A549 (cell line): Measurements from ENCODE around the gene SACM1L. TPM values are rescaled to one million over a fixed set of nuclear protein-coding genes. Genes with fewer than 3 reads are reported as not detected.
"Not testable (repeated sequence)": the region's sequence is repeated elsewhere in the genome, so short reads cannot be mapped to it uniquely, and the experiment has no call there.

Experiments used
- ATAC-seq, 2 experiments: fragments of 200-7000 bp in 1 of 2; fragments of >200 bp in 1 of 2; cut with Nextera tagmentation in 1 of 2; cut with Tn5 transposase in 1 of 2; 3 replicates each; pipeline versions ENCODE4 v1.8.0 to v1.9.1; 2018 to 2020; ENCODE audit warnings: mild to moderate bottlenecking in 1 of 2, moderate library complexity in 1 of 2
- CTCF ChIA-PET: fragments of 300-600 bp; sonication (Branson Sonifier 250); formaldehyde crosslinking; extraction: SDS; loops from one replicate; lab custom pipeline; 2021; ENCODE audit warnings: antibody characterized with exemption, inconsistent platforms; lab: Yijun Ruan, JAX
- POLR2A ChIA-PET: fragments of 350-600 bp; formaldehyde crosslinking; extraction: SDS; loops from one replicate; lab custom pipeline; 2021; ENCODE audit warnings: antibody characterized with exemption, inconsistent platforms; lab: Yijun Ruan, JAX
- DNase-seq, 2 experiments: peaks; one replicate each; pipeline versions ENCODE4 v3.0.0 to v3.0.0-alpha.2; 2011 to 2016; ENCODE audit warnings: low read depth in 1 of 2, low spot score in 1 of 2
- FAIRE-seq: peaks from 2 replicates; lab custom pipeline; 2011; peaks lifted over from hg19 to GRCh38; lab: Jason Lieb, UNC
- H3K27ac ChIP-seq, 2 experiments: fragments of >200 bp; sonication (Bioruptor Twin); formaldehyde crosslinking; 3 replicates each; pipeline ENCODE4 v1.5.1; 2016 to 2017
- H3K4me1 ChIP-seq: fragments of >200 bp; sonication (Bioruptor Twin); formaldehyde crosslinking; 3 replicates; pipeline ENCODE4 v1.6.1; 2016
- H3K4me2 ChIP-seq: fragments of >200 bp; sonication (Bioruptor Twin); formaldehyde crosslinking; 3 replicates; pipeline ENCODE4 v1.6.1; 2016
- H3K4me3 ChIP-seq: fragments of >200 bp; sonication (Bioruptor Twin); formaldehyde crosslinking; 3 replicates; pipeline ENCODE4 v1.5.1; 2016
- H3K9me3 ChIP-seq: fragments of >200 bp; sonication (Bioruptor Twin); formaldehyde crosslinking; 3 replicates; pipeline ENCODE4 v1.6.1; 2016
- ATOH8 ChIP-seq: fragments of 250-450 bp; sonication (Bioruptor Pico); IDR thresholded peaks from 2 replicates; pipeline ENCODE4 v1.5.0; 2020; ENCODE audit warnings: low read depth, mild to moderate bottlenecking, moderate library complexity
- CBX2 ChIP-seq: fragments of 200-600 bp; sonication (generic); IDR thresholded peaks from 2 replicates; pipeline ENCODE4 v1.6.1; 2016; ENCODE audit warnings: low read depth, mild to moderate bottlenecking, borderline replicate concordance
- CBX8 ChIP-seq: fragments of 200-600 bp; sonication (generic); IDR thresholded peaks from 2 replicates; pipeline ENCODE4 v1.6.1; 2016
- CHD2 ChIP-seq: fragments of 150-350 bp; IDR thresholded peaks from 2 replicates; pipeline ENCODE4 v1.6.1; 2014; ENCODE audit warnings: low read length; ENCODE audit not compliant: partially characterized antibody
- CTCF ChIP-seq: fragments of >200 bp; sonication (Bioruptor Twin); formaldehyde crosslinking; IDR thresholded peaks from 3 replicates; pipeline ENCODE4 v1.5.1; 2016
- E2F6 ChIP-seq: IDR thresholded peaks from 2 replicates; pipeline ENCODE4 v1.6.1; 2012; ENCODE audit warnings: low read depth, borderline replicate concordance
- EHF ChIP-seq: fragments of 250-450 bp; sonication (Bioruptor Pico); IDR thresholded peaks from 2 replicates; pipeline ENCODE4 v1.5.0; 2020; ENCODE audit warnings: mild to moderate bottlenecking
- HDAC2 ChIP-seq: fragments of 200-600 bp; sonication (generic); IDR thresholded peaks from 2 replicates; pipeline ENCODE4 v1.6.1; 2016
- HEYL ChIP-seq: fragments of 250-450 bp; sonication (Bioruptor Pico); IDR thresholded peaks from 2 replicates; pipeline ENCODE4 v1.8.0; 2021; ENCODE audit warnings: mild to moderate bottlenecking, moderate library complexity
- HOXA7 ChIP-seq: fragments of 250-450 bp; sonication (Bioruptor Pico); IDR thresholded peaks from 2 replicates; pipeline ENCODE4 v1.5.0; 2020; ENCODE audit warnings: mild to moderate bottlenecking, moderate library complexity
- HOXB13 ChIP-seq: fragments of 250-450 bp; sonication (Bioruptor Pico); IDR thresholded peaks from 2 replicates; pipeline ENCODE4 v1.5.0; 2020; ENCODE audit warnings: low read depth, mild to moderate bottlenecking, moderate library complexity
- JUN ChIP-seq, 2 experiments: fragments of >200 bp; sonication (Bioruptor Twin); formaldehyde crosslinking; IDR thresholded peaks; 2 replicates in 1 of 2; 3 replicates in 1 of 2; pipeline ENCODE4 v1.6.1; 2016 to 2017
- JUNB ChIP-seq: fragments of >200 bp; sonication (Bioruptor Twin); formaldehyde crosslinking; IDR thresholded peaks from 2 replicates; pipeline ENCODE4 v1.6.1; 2016
- PHF8 ChIP-seq: fragments of 200-600 bp; sonication (generic); IDR thresholded peaks from 2 replicates; pipeline ENCODE4 v1.6.1; 2016; ENCODE audit warnings: low read depth, mild to moderate bottlenecking, antibody characterized with exemption, moderate library complexity, borderline replicate concordance
- RFX5 ChIP-seq: fragments of 450-650 bp; IDR thresholded peaks from 2 replicates; pipeline ENCODE4 v1.7.1; 2014; ENCODE audit warnings: antibody characterized with exemption, mild to moderate bottlenecking, moderate library complexity
- SMC3 ChIP-seq: fragments of >200 bp; sonication (Bioruptor Twin); formaldehyde crosslinking; IDR thresholded peaks from 3 replicates; pipeline ENCODE4 v1.6.1; 2018; ENCODE audit warnings: inconsistent platforms
- TFCP2L1 ChIP-seq: fragments of 250-450 bp; sonication (Bioruptor Pico); IDR thresholded peaks from 2 replicates; pipeline ENCODE4 v1.5.0; 2021; ENCODE audit warnings: mild to moderate bottlenecking
- TP53 ChIP-seq: fragments of 250-450 bp; sonication (Bioruptor Pico); IDR thresholded peaks from 2 replicates; pipeline ENCODE4 v1.5.0; 2021; ENCODE audit warnings: mild to moderate bottlenecking, moderate library complexity
- ZFP36 ChIP-seq: fragments of 450-650 bp; IDR thresholded peaks from 2 replicates; pipeline ENCODE4 v1.6.1; 2014; ENCODE audit warnings: borderline replicate concordance; ENCODE audit not compliant: partially characterized antibody
- WGBS: methylation state at CpG from one replicate; pipeline ENCODE4 v1.1.6; 2017; ENCODE audit errors: missing lambda C conversion rate; 5-methylcytosine and 5-hydroxymethylcytosine counted together
- polyA plus RNA-seq, 4 experiments: library from polyadenylated mRNA; depleted of rRNA in 3 of 4; stranded (reverse); fragments of >200 nt; fragmentation: RNase III in 1 of 4; extraction: RNeasy Plus Mini Kit Qiagen cat#74134 plus additional on column Dnase treatment in 1 of 4; gene quantifications; 2 replicates in 3 of 4; 3 replicates in 1 of 4; pipeline ENCODE4 v1.2.3, GENCODE V29; 2011 to 2017
- TF ChIP-seq, protein P1 (sequence below): fragments of 150-350 bp; IDR thresholded peaks from 2 replicates; pipeline ENCODE4 v1.6.1; 2014; ENCODE audit warnings: low read depth, mild to moderate bottlenecking, low read length
- TF ChIP-seq, protein P2 (sequence below): fragments of 250-450 bp; sonication (Bioruptor Pico); IDR thresholded peaks from 2 replicates; pipeline ENCODE4 v1.5.0; 2021; ENCODE audit warnings: mild to moderate bottlenecking, moderate library complexity, borderline replicate concordance
- TF ChIP-seq, protein P3 (sequence below): fragments of 200-600 bp; sonication (generic); IDR thresholded peaks from 2 replicates; pipeline ENCODE4 v1.6.1; 2016; ENCODE audit warnings: antibody characterized with exemption, mild to moderate bottlenecking, moderate library complexity

SACM1L gene
- polyA plus RNA-seq, 2 of the 4 experiments (the other 2 are of a cell fraction) = 21.1 to 27.8 TPM

- no peak for FAIRE-seq
- WGBS = 84% methylated on average over 3 of the region's 3 CpGs
Observed at GRCh38 chr3:45693941-45694521, 4.8 kb downstream of the SACM1L start.

GRCh38 chr3:45695166-45695565 lies 6.0 kb downstream of the SACM1L start:
- CTCF ChIA-PET, POLR2A ChIA-PET, H3K9me3 ChIP-seq, ATAC-seq, H3K4me2 ChIP-seq, H3K4me3 ChIP-seq, H3K27ac ChIP-seq, DNase-seq, FAIRE-seq: not testable (repeated sequence)
- WGBS = 71% methylated on average over 4 of the region's 4 CpGs
- peaks cover 10% of the 10 kb centered on the region; the same call in 2 of the 3 replicates for H3K4me1 ChIP-seq

More at GRCh38 chr3:45693941-45694521, 4.8 kb downstream of the SACM1L start:
- ATAC-seq = peak in 1 of 2 experiments; percentile 21; a peak in 1 of 6 replicates
- no peak for DNase-seq
- no peak overlapping the region for H3K27ac ChIP-seq
- CTCF ChIA-PET = interaction anchor here (1.0 kb wide), 1 partner anchor 11 kb away, joined by 3 read pairs; no protein-coding TSS in a partner anchor
- H3K4me1 ChIP-seq = peaks cover 10% of the 10 kb centered on the region; the same call in 2 of the 3 replicates
- H3K4me3 ChIP-seq = no peak overlapping the region
- no peak for TF ChIP-seq JUN (IDR thresholded peaks at IDR 0.05)
- no peak for TF ChIP-seq E2F6
- TF ChIP-seq TFCP2L1 (CRISPR knock-in tag) = no peak
- TF ChIP-seq TP53 = no peak
- TF ChIP-seq SMC3 = no peak
- TF ChIP-seq ATOH8 (CRISPR knock-in tag) = no peak
- TF ChIP-seq, protein P1, sequence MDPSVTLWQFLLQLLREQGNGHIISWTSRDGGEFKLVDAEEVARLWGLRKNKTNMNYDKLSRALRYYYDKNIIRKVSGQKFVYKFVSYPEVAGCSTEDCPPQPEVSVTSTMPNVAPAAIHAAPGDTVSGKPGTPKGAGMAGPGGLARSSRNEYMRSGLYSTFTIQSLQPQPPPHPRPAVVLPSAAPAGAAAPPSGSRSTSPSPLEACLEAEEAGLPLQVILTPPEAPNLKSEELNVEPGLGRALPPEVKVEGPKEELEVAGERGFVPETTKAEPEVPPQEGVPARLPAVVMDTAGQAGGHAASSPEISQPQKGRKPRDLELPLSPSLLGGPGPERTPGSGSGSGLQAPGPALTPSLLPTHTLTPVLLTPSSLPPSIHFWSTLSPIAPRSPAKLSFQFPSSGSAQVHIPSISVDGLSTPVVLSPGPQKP = no peak
- no peak for TF ChIP-seq CBX8
- POLR2A ChIA-PET = no interaction called here
- H3K9me3 ChIP-seq = no peaks in the 10 kb centered on the region
- no peak overlapping the region for H3K4me2 ChIP-seq

DNA sequence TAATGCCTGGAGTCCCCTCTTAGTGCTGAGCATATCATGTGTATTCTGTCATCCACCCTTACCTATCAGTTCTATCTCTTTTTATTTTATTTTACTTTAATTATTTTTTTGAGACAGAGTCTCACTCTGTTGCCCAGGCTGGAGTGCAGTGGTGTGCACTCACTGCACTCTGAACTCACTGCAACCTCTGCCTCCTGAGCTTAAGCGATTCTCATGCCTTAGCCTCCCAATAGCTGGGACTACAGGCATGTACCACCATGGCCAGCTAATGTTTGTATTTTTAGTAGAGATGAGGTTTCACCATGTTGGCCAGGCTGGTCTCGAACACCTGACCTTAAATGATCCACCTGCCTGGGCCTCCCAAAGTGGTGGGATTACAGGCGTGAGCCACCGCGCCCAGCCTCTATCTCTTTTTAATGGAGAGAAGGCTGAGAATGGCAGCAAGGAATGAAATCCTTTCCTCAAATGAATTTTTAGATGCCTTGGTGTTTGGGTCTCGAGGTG lies 11.4 kb downstream of the SACM1L start:
- no peak for FAIRE-seq
- ChIA-PET CTCF (interaction anchor here (1.2 to 1.7 kb wide), 3 partner anchors 8 to 11 kb away, joined by 3 to 5 read pairs (median 3); partner anchors contain the start of gene SACM1L), POLR2A (no interaction called here)
- H3K4me3 ChIP-seq = no peak overlapping the region
- no peak for ATAC-seq
- no peak overlapping the region for H3K4me2 ChIP-seq
- DNase-seq = no peak
- WGBS = 93% methylated on average over 5 of the region's 6 CpGs
- no peaks in the 10 kb centered on the region for H3K9me3 ChIP-seq
- no peaks in the 10 kb centered on the region for H3K4me1 ChIP-seq
- no peak overlapping the region for H3K27ac ChIP-seq
- TF ChIP-seq RFX5 (no peak), HOXA7 (CRISPR knock-in tag) (no peak), HOXB13 (CRISPR knock-in tag) (no peak), CTCF (no peak), HEYL (no peak), EHF (CRISPR knock-in tag) (no peak), PHF8 (no peak), HDAC2 (no peak), CHD2 (no peak), JUNB (no peak), ZFP36 (no peak), CBX2 (no peak)
- TF ChIP-seq, protein P2, sequence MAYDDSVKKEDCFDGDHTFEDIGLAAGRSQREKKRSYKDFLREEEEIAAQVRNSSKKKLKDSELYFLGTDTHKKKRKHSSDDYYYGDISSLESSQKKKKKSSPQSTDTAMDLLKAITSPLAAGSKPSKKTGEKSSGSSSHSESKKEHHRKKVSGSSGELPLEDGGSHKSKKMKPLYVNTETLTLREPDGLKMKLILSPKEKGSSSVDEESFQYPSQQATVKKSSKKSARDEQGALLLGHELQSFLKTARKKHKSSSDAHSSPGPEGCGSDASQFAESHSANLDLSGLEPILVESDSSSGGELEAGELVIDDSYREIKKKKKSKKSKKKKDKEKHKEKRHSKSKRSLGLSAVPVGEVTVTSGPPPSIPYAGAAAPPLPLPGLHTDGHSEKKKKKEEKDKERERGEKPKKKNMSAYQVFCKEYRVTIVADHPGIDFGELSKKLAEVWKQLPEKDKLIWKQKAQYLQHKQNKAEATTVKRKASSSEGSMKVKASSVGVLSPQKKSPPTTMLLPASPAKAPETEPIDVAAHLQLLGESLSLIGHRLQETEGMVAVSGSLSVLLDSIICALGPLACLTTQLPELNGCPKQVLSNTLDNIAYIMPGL = no peak
- TF ChIP-seq, protein P3, sequence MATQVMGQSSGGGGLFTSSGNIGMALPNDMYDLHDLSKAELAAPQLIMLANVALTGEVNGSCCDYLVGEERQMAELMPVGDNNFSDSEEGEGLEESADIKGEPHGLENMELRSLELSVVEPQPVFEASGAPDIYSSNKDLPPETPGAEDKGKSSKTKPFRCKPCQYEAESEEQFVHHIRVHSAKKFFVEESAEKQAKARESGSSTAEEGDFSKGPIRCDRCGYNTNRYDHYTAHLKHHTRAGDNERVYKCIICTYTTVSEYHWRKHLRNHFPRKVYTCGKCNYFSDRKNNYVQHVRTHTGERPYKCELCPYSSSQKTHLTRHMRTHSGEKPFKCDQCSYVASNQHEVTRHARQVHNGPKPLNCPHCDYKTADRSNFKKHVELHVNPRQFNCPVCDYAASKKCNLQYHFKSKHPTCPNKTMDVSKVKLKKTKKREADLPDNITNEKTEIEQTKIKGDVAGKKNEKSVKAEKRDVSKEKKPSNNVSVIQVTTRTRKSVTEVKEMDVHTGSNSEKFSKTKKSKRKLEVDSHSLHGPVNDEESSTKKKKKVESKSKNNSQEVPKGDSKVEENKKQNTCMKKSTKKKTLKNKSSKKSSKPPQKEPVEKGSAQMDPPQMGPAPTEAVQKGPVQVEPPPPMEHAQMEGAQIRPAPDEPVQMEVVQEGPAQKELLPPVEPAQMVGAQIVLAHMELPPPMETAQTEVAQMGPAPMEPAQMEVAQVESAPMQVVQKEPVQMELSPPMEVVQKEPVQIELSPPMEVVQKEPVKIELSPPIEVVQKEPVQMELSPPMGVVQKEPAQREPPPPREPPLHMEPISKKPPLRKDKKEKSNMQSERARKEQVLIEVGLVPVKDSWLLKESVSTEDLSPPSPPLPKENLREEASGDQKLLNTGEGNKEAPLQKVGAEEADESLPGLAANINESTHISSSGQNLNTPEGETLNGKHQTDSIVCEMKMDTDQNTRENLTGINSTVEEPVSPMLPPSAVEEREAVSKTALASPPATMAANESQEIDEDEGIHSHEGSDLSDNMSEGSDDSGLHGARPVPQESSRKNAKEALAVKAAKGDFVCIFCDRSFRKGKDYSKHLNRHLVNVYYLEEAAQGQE = no peak
